GM12892 (cell line): Measurements from ENCODE around the gene SMAD9.

Experiments used
- POLR2A ChIP-seq: IDR thresholded peaks from 2 replicates; pipeline ENCODE4 v1.6.1; 2011; ENCODE audit warnings: low read depth, low read length, control low read depth
- POLR2AphosphoS5 ChIP-seq: IDR thresholded peaks from 2 replicates; pipeline ENCODE4 v1.6.1; 2011; ENCODE audit warnings: low read depth, low read length, control low read depth

DNA sequence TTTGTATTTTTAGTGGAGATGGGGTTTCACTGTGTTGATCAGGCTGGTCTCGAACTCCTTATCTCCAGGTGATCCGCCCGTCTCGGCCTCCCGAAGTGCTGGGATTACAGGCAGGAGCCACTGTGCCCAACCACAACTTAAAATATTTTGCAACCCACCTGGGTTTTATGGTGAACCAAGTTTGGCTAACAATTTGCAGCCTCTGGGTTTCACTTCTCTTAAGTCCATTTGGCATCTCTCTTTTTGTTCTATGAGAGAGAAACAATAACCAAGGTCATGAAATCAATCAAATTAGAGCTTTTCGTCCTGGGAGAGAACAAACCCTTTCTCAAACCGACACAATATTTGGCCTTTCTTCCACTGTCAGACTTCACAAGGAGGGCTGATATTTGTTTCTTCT is 5.6 kb upstream of the SMAD9 start:
- TF ChIP-seq POLR2A (no peak), POLR2AphosphoS5 (no peak)
